Testis (tissue), 2 donors: ENCODE measurements around the gene TAAR2.

Source experiments
- CTCF ChIP-seq, 3 experiments: fragments of 450-650 bp in 2 of 3; fragments of 200-600 bp in 1 of 3; sonication (generic) in 1 of 3; IDR thresholded peaks; one replicate each; pipeline ENCODE4 v1.5.1; 2016 to 2019; ENCODE audit warnings: antibody characterized with exemption in 3 of 3, mild to moderate bottlenecking in 2 of 3, moderate library complexity in 1 of 3
- POLR2A ChIP-seq: fragments of 450-650 bp; IDR thresholded peaks from one replicate; pipeline ENCODE4 v1.6.1; 2017; ENCODE audit warnings: antibody characterized with exemption, mild to moderate bottlenecking, moderate library complexity

- TF ChIP-seq POLR2A, result no peak
- no peak for TF ChIP-seq CTCF (IDR thresholded peaks at IDR 0.05)
Measured at GRCh38 chr6:132624175-132624574, at the start of gene TAAR2.
